Activated naive CD8-positive, alpha-beta T cell (primary cell): ENCODE data around the gene NANOGP8.

Experiments
- H3K27ac Mint-ChIP-seq: one replicate; pipeline ENCODE4 v1.8.0; 2021; ENCODE audit warnings: mixed read lengths
- H3K27me3 Mint-ChIP-seq: one replicate; pipeline ENCODE4 v1.8.0; 2021; ENCODE audit warnings: mixed read lengths
- H3K36me3 Mint-ChIP-seq: one replicate; pipeline ENCODE4 v1.8.0; 2021; ENCODE audit warnings: mixed read lengths
- H3K4me1 Mint-ChIP-seq: one replicate; pipeline ENCODE4 v1.8.0; 2021; ENCODE audit warnings: low read depth, mixed read lengths
- H3K4me3 Mint-ChIP-seq: one replicate; pipeline ENCODE4 v1.8.0; 2021; ENCODE audit warnings: mild to moderate bottlenecking, mixed read lengths
- H3K9me3 Mint-ChIP-seq: one replicate; pipeline ENCODE4 v1.8.0; 2021; ENCODE audit warnings: low read depth, mixed read lengths

Gene NANOGP8

DNA sequence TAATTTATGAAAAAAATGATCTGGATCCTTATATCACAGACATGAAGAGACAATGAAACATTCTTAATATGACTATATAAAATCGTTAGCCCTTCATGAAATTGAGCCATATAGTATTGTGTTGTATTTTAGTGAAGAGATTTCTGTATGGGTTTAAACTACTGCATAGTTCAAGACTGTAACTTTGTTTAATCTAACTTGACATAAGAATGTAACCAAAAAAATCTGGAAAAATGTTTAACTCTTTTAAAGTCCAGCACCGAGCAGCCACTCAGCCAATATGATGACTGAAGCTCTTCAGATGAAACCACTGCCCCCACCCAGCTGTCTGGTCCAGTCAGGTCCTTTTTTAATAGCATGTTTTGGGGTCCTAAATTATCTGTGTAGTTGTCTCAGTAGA, 4.9 kb downstream of the NANOGP8 start:
- Mint-ChIP-seq H3K27me3 (peaks cover 4% of the 10 kb centered on the region), H3K9me3 (no peaks in the 10 kb centered on the region), H3K4me3 (no peak overlapping the region), H3K4me1 (no peaks in the 10 kb centered on the region), H3K36me3 (no peaks in the 10 kb centered on the region), H3K27ac (no peak overlapping the region)

DNA sequence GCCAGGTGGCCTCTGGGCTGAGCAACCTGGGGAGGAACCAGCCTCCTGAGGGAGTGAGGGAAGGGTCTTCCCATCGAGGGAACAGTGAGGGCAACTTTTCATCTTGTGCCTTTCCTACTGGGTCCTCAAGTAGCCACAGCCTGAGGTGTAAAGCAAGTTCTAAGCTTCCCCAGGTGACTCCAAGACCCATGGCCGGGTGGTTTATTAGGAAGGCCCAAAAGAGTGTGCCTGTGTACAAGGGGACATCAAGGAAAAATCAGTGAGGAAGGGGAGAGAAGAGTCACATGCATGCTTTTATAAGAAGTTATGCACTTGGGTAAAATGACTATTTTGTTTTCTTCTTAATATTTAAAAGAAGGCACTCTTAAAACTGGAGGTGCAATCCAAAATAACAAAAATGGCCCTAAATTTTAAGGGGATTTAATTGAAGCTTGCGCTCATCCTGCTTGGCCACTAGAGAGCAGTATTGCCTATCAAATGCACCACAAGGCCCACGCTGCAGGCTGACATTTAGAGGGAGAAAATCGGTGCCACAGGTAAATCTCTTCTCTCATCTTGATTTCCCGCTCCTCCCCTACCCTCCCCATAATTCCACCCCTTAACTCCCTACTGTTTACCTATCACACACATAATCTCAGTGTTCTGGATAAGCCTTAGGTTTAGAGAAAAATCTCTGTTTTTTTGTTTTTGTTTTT, 6.7 kb downstream of the NANOGP8 start:
- Mint-ChIP-seq H3K9me3 (no peaks in the 10 kb centered on the region), H3K4me3 (no peak overlapping the region), H3K27me3 (peaks cover 4% of the 10 kb centered on the region), H3K4me1 (no peaks in the 10 kb centered on the region), H3K36me3 (no peaks in the 10 kb centered on the region), H3K27ac (no peak overlapping the region)

DNA sequence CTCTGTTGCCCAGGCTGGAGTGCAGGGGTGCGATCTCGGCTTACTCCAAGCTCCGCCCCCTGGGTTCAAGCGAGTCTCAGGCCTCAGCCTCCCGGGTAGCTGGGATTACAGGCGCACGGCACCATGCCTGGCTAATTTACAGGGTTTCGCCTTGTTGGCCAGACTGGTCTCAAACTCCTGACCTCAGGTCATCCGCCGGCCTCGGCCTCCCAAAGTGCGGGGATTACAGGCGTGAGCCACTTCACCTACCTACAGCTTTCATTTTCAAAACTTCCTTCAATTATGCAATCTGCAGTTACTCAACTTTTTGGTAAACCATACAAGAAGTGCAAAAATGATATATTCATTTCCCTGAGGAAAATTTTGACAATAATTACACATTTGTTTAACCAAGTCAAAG, 14.0 kb downstream of the NANOGP8 start:
- Mint-ChIP-seq H3K4me3 (no peak overlapping the region), H3K27ac (no peak overlapping the region), H3K27me3 (peaks cover 7% of the 10 kb centered on the region), H3K36me3 (no peaks in the 10 kb centered on the region), H3K9me3 (no peaks in the 10 kb centered on the region), H3K4me1 (no peaks in the 10 kb centered on the region)

DNA sequence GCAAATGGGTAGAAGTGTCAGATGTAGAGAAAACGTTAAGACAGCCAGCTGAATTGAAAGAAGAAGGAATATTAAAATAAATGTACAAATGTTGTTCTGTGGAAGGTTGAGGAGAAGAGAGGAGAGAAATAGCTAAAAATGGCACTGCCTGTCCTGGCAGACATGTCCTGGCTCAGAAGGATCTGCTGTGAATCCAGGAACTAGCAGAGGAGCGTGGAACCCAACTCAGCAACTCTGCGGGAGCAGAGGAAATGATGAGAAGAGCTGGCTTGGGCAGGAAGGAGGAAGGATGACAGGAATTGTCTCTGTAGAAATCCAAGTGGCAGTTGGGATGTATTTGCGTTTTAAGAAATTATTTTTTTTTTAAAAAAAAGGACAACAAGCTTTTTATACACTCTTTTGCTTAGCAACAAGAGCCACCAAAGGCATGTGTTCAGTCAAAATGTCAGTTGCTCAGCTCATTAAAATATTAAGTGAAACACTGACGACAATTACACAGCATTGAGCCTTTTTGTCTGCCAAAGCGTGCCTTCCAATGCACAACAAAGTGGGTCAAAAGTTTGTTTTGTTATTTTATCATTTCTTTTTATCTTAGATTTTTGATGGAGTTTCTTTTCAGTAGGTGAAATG, 16.1 kb downstream of the NANOGP8 start:
- Mint-ChIP-seq H3K27me3 (peaks cover 8% of the 10 kb centered on the region), H3K27ac (no peak overlapping the region), H3K9me3 (no peaks in the 10 kb centered on the region), H3K36me3 (no peaks in the 10 kb centered on the region), H3K4me3 (no peak overlapping the region), H3K4me1 (no peaks in the 10 kb centered on the region)

DNA sequence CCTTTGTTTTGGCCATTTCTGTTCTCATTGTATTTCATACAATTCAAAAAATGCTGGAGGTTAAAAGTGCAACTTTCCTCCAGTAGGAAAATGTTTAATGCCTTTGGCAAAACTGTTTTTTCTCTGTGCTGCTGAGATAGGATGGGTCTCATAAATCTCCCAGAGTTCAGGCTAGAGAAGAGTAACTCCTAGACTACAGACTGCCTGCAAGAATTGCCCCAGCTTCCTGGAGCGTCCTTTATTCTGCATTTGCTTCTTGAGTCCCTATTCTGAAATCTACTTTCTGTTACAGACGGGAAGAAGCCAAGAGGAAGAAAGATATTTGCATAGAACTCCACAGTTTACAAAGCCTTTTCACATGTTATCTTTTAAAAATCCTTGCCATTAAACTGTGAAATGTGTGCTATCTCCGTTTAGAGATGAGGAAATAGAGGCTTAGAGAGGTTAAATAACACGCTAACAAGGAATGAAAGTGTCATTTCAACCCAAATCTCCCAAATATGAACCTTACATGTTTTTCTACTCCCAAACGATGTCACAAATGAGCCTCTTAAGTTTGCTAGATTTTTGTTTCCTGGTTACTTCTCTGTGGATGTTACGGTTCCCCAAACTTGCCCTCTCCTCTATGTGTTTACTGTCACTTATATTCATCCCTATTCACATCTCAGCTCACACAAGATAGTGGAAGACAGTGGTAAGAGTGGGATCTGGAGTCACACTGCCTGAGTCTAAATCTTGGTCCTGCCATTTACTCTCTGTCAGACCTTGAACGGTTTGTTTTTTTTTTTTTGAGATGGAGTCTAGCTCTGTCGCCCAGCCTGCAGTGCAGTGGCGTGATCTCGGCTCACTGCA, 17.4 kb downstream of the NANOGP8 start:
- Mint-ChIP-seq H3K27me3 (peaks cover 8% of the 10 kb centered on the region), H3K4me3 (no peak overlapping the region), H3K27ac (no peak overlapping the region), H3K36me3 (no peaks in the 10 kb centered on the region), H3K9me3 (no peaks in the 10 kb centered on the region), H3K4me1 (no peaks in the 10 kb centered on the region)

DNA sequence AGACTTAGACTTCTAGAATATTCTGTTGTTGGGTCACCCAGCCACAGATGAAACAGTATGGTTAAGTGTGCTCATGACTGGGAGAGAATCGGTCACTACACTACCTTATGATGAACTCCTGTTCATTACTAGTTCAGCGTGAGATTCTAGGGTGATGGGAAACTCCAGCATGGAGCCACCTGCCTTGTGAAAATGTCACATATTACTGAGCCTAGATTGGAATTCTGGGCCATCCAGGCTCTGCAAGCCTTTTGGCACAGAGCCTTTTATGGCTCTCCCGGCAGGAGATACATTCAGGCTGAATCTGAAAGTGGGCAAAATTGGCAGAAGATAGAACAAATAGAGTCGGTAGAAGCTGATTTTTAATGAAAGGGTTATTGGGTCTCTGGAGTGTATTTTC, 19.0 kb downstream of the NANOGP8 start:
- Mint-ChIP-seq H3K36me3 (no peaks in the 10 kb centered on the region), H3K27me3 (peaks cover 6% of the 10 kb centered on the region), H3K27ac (no peak overlapping the region), H3K4me1 (no peaks in the 10 kb centered on the region), H3K9me3 (no peaks in the 10 kb centered on the region), H3K4me3 (no peak overlapping the region)

DNA sequence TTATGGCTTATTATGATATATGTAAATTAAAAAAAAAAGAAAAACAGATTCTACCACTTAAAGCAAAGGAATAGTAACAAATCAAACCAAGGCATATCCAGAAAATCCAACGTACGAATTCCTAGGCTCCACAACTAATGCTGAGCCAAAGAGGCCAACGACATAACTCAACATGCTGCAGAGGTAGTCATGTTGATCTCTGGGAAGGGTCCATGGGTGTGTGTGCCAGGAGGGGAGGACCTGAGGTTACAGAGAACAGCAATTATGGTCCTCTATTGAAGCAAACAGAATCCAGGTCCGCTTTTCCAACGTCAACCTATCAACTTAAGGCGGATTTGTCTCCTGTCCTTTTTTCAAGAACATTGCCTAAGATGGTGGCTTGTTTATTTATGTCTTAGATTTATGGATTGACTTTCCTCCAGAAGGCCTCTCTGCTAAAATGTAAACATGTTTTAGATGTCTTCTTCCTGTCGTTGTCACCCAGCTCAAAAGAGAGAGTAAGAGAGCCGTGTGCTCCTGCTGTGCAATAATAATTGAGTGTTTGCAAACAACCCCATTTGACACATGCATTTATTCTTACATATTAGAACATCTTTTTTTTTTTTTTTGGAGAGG, 20.4 kb downstream of the NANOGP8 start:
- Mint-ChIP-seq H3K27ac (no peak overlapping the region), H3K27me3 (peaks cover 4% of the 10 kb centered on the region), H3K4me1 (no peaks in the 10 kb centered on the region), H3K4me3 (no peak overlapping the region), H3K9me3 (no peaks in the 10 kb centered on the region), H3K36me3 (no peaks in the 10 kb centered on the region)

DNA sequence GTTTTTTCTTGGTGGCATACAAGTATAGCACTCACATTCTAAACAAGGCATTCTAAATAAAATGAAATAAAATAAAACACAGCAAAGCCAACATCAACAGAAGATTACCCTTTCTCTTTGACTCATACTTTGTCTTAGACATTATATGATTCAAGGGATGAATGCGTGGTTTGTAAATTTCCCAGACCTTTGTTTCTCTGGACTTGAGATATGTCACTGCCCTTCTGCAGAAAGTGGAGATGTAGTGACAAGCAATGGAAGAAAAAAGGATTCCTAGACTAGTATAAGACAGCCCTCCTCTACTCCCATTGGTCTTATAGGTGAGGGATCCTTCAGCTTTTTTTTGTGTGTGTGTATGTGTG, 22.4 kb downstream of the NANOGP8 start:
- no peaks in the 10 kb centered on the region for H3K36me3 Mint-ChIP-seq
- H3K4me3 Mint-ChIP-seq, result no peak overlapping the region
- no peak overlapping the region for H3K27ac Mint-ChIP-seq
- no peaks in the 10 kb centered on the region for H3K4me1 Mint-ChIP-seq
- H3K27me3 Mint-ChIP-seq, result peaks cover 7% of the 10 kb centered on the region
- no peaks in the 10 kb centered on the region for H3K9me3 Mint-ChIP-seq

DNA sequence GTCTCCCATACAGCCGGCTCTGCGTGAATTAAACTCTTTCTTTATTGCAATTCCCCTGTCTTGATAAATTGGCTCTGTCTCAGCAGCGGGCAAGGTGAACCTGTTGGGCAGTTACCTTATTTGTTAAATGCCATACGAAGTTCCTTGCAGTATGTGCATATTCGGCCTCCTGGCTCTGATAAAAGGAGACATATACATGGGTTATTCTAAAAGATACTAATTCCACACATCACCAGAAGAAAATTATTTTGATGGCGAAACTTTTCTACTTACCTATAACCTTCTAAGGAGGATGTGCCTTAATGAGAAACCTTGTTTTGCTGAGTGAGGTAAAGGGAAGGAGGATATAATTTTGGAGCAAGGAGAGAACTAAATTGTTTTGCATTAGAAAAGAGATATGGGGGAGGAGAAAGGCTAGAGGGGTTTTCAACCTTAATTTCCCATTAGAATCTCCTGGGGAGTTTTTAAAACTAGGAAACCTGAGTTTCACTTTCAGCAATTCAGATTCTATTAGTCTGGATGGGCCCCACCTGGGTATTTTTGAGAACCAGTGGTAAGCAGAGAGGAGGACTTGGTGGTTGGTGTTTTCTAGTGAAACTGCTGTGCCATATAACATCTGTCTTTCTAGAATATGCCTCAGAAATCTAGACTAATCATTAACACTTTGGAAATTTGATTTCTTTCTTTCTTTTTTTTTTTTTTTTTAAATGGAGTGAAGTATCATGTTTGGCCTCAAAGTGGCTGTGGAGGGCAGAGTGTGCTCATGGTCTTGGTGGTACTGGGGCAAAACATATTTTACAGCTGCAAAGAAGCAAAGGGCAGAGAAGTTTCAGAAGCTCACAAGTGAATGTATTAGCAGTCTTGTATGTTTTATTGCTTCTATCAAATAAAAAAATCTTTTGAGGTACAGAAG, 23.0 kb downstream of the NANOGP8 start:
- Mint-ChIP-seq H3K4me1 (no peaks in the 10 kb centered on the region), H3K27ac (no peak overlapping the region), H3K27me3 (peaks cover 7% of the 10 kb centered on the region), H3K9me3 (no peaks in the 10 kb centered on the region), H3K36me3 (no peaks in the 10 kb centered on the region), H3K4me3 (no peak overlapping the region)

DNA sequence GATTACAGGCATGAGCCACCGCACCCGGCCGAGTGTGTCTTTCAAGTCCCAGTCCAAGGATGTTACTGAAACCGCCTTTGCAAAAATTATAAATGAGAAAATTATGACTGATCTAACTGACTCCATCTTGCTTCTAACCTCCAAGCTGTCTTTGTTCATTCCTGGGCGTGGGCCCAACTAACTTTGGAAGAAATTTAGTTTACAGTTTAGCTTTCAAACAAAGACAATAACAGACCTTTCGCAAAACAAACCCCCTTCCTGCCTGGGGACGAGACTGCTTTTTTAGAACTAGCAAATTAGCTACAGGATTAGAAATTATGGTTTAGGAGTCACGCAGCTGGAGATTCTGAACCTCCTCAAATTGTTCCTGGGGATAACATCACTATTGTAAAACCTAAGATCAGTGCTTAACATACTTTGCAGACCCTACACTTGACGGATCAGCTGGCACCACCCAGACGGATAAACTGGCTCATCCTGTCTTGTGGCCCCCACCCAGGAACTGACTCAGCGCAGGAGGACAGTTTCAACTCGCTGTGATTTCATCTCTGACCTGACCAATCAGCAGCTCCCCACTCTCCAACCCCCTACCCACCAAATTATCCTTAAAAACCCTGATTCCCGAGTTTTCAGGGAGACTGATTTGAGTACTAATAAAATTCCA, 23.8 kb downstream of the NANOGP8 start:
- Mint-ChIP-seq H3K27me3 (peaks cover 7% of the 10 kb centered on the region), H3K27ac (no peak overlapping the region), H3K4me3 (no peak overlapping the region), H3K4me1 (no peaks in the 10 kb centered on the region), H3K9me3 (no peaks in the 10 kb centered on the region), H3K36me3 (no peaks in the 10 kb centered on the region)

DNA sequence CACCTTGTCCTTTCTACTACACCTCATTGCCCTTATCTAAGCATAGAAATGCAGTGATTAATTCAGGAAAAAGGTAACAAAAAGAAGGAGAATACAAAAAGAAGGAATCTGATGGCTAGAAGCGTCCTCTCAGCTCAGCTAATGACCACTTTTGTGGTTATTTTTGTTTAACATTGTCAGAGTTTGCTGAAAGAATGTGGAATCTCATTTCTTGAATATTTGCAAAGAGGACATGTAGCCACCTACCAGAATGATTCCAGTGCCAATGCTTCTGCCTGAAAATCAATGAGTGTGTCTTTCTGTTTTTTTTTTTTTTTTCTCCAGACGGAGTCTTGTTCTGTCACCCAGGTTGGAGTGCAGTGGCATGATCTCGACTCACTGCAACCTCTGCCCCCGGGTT, 24.5 kb downstream of the NANOGP8 start:
- Mint-ChIP-seq H3K36me3 (no peaks in the 10 kb centered on the region), H3K9me3 (no peaks in the 10 kb centered on the region), H3K27ac (no peak overlapping the region), H3K27me3 (peaks cover 4% of the 10 kb centered on the region), H3K4me3 (no peak overlapping the region), H3K4me1 (no peaks in the 10 kb centered on the region)

DNA sequence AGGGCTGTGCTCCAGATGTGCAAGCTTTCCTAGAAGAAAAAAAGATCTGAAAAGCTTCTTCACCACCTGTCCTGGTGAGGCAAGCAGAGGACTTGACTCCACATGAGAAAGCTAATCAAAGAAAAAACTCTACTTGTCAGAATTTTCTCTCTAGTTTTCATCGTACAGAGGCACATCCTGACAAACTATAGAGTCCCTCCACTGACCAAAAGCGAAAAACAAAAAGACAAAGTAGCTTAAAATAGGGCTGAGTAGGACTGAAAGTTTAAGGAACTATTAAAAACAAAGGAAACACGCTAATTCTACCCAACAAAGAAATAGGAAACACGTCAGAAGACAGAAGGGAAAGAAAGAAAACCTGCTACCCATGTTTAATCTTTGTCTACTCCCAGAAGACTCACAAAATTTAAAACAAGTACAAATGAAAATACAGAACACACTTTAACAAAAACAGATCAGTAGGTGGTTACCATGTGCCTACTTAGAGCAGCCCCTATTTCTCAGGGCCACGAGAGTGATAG, 26.5 kb downstream of the NANOGP8 start:
- H3K27me3 Mint-ChIP-seq, result peaks cover 4% of the 10 kb centered on the region
- no peak overlapping the region for H3K4me3 Mint-ChIP-seq
- H3K9me3 Mint-ChIP-seq, result no peaks in the 10 kb centered on the region
- H3K36me3 Mint-ChIP-seq, result no peaks in the 10 kb centered on the region
- H3K27ac Mint-ChIP-seq, result no peak overlapping the region
- H3K4me1 Mint-ChIP-seq, result no peaks in the 10 kb centered on the region

DNA sequence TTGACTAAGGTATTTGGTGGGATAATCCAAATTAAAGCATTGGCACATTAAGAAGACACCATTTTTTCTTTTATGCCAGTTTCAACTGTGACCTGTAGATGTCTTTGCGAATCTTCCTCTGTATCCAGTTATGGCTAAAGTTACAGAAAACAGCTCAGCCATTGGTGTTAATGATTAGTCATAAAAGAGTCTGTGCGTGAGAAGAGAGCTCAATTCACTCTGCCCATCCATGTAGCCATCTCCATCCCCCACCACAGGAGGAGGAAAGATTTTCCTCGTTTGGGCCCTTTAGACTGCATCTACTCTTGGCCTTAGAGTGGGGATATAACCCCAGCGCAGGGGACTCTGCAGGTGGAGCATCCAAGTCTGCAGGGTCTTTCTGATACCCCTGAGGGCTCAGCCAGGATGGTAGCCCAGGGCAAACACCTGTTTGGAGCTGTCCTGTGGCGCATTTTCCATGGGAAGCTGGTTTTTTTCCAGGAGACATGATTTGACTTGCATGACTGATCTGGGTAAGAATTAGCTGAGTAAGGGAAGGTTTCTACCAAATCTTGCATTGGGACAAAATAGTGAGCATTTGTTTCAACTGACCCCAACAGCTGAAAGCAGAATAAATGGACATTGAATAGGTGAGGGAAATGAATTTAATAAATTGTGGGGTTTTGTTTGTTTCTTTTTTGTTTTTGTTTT, 29.5 kb downstream of the NANOGP8 start:
- peaks cover 4% of the 10 kb centered on the region for H3K27me3 Mint-ChIP-seq
- H3K27ac Mint-ChIP-seq, result no peak overlapping the region
- H3K4me1 Mint-ChIP-seq, result no peaks in the 10 kb centered on the region
- H3K36me3 Mint-ChIP-seq, result no peaks in the 10 kb centered on the region
- no peaks in the 10 kb centered on the region for H3K9me3 Mint-ChIP-seq
- H3K4me3 Mint-ChIP-seq, result no peak overlapping the region
